Measurements from ENCODE around the gene CSMD2.

The CSMD2 gene

DNA sequence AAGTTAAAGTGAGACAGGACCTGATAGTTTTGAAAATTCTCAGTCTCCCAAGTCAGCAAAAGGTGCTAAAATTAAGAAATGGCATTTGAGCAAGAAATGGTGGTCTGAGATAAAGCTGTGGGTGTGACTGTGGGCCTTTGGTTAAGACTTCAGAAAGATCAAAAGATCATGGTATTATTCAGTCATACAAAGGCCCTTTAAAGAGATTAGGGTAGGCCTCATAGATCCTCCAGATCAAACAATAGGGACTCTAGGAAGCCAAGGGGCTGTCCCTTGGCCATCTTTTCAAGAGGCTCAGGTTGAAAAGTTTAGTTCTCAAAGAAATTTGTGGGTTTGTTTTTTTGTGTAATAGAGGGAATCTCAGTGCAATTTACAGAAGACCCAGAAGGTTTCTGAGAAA is 292.8 kb downstream of the CSMD2 start:
- Histone ChIP-seq H3K4me1 (ENCODE audit: insufficient read depth, low read length) (no peaks in the 10 kb centered on the region), H4K20me1 (ENCODE audit: insufficient read depth, low read length) (no peaks in the 10 kb centered on the region), H3K36me3 (ENCODE audit: insufficient read depth, low read length) (no peaks in the 10 kb centered on the region), H2AFZ (ENCODE audit: low read depth, low read length) (no peak overlapping the region), H3K79me2 (ENCODE audit: insufficient read depth, low read length) (no peaks in the 10 kb centered on the region), H3K27me3 (ENCODE audit: insufficient read depth, low read length, poor library complexity) (peaks cover 3% of the 10 kb centered on the region), H3K4me2 (ENCODE audit: insufficient read depth, low read length) (no peak overlapping the region), H3K9me3 (ENCODE audit: insufficient read depth, low read length, severe bottlenecking) (no peaks in the 10 kb centered on the region), H3K9ac (ENCODE audit: low read depth, low read length) (no peak overlapping the region), H3K4me3 (ENCODE audit: low read depth in 1 of 2, low read length in 2 of 2) (no peak overlapping the region), H3K27ac (ENCODE audit: low read length) (no peak overlapping the region)
- TF ChIP-seq, protein P1, sequence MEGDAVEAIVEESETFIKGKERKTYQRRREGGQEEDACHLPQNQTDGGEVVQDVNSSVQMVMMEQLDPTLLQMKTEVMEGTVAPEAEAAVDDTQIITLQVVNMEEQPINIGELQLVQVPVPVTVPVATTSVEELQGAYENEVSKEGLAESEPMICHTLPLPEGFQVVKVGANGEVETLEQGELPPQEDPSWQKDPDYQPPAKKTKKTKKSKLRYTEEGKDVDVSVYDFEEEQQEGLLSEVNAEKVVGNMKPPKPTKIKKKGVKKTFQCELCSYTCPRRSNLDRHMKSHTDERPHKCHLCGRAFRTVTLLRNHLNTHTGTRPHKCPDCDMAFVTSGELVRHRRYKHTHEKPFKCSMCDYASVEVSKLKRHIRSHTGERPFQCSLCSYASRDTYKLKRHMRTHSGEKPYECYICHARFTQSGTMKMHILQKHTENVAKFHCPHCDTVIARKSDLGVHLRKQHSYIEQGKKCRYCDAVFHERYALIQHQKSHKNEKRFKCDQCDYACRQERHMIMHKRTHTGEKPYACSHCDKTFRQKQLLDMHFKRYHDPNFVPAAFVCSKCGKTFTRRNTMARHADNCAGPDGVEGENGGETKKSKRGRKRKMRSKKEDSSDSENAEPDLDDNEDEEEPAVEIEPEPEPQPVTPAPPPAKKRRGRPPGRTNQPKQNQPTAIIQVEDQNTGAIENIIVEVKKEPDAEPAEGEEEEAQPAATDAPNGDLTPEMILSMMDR (IDR thresholded peaks at IDR 0.05; ENCODE audit: borderline replicate concordance, extremely low read depth, low read length, poor library complexity, severe bottlenecking) = no peak
- no peak for TF ChIP-seq EZH2 (IDR thresholded peaks at IDR 0.05; ENCODE audit: borderline replicate concordance, low read depth, low read length, severe bottlenecking)
- DNase-seq (no peak), ATAC-seq (ENCODE audit: insufficient read depth, low read depth) (no peak)

DNA sequence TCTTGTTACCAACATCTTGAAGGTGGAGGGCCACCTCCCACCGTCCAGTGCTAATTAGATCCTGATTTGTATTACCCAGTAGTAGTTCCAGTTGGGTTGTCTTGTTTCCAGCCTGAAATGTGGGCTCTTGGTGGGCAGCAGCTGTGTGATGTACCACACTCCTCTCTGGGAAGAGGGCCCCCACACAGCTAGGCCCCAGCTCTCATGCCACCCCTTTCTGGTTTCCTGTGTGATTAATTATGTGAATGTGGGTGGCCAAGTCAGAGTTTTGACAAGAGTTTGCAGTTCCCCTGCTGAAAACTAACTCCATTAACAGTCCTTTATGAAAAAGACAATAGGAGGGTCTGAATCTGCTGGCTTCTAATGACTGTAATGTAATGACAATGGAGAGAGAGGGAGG is 297.3 kb downstream of the CSMD2 start:
- ATAC-seq (ENCODE audit: insufficient read depth, low read depth) = no peak
- H3K36me3 ChIP-seq (ENCODE audit: insufficient read depth, low read length) = no peaks in the 10 kb centered on the region
- no peaks in the 10 kb centered on the region for H3K4me1 ChIP-seq (ENCODE audit: insufficient read depth, low read length)
- H3K79me2 ChIP-seq (ENCODE audit: insufficient read depth, low read length) = no peaks in the 10 kb centered on the region
- no peak overlapping the region for H3K9ac ChIP-seq (ENCODE audit: low read depth, low read length)
- no peak for DNase-seq
- H3K27ac ChIP-seq (ENCODE audit: low read length) = no peak overlapping the region
- H2AFZ ChIP-seq (ENCODE audit: low read depth, low read length) = no peak overlapping the region
- no peak overlapping the region for H3K4me2 ChIP-seq (ENCODE audit: insufficient read depth, low read length)
- no peaks in the 10 kb centered on the region for H3K9me3 ChIP-seq (ENCODE audit: insufficient read depth, low read length, severe bottlenecking)
- no peak overlapping the region for H3K4me3 ChIP-seq (ENCODE audit: low read depth in 1 of 2, low read length in 2 of 2)
- no peaks in the 10 kb centered on the region for H4K20me1 ChIP-seq (ENCODE audit: insufficient read depth, low read length)
- peaks cover 10% of the 10 kb centered on the region for H3K27me3 ChIP-seq (ENCODE audit: insufficient read depth, low read length, poor library complexity)
- TF ChIP-seq EZH2 (IDR thresholded peaks at IDR 0.05; ENCODE audit: borderline replicate concordance, low read depth, low read length, severe bottlenecking) = no peak
- TF ChIP-seq, protein P1 (IDR thresholded peaks at IDR 0.05; ENCODE audit: borderline replicate concordance, extremely low read depth, low read length, poor library complexity, severe bottlenecking) = no peak

DNA sequence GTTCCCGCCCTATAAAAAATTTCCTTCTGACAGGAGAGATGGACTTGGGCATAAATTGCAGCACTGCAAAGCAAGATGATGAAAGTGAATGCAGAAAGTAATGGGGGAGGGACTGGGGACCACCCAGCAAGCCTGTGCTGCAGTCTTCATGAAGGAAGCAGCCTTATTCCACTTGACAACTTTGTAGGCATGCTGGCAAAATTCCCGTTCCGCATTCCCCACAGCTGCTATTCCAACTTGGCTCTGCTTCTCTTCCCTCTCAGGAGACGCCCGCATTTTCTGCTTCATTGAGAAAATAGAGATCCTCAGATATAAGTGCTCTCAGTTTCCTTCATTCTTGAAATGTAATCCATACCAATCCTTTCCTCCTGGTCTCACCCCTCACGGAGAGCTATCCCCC is 298.7 kb downstream of the CSMD2 start:
- Histone ChIP-seq H3K4me2 (ENCODE audit: insufficient read depth, low read length) (no peak overlapping the region), H2AFZ (ENCODE audit: low read depth, low read length) (no peak overlapping the region), H3K4me1 (ENCODE audit: insufficient read depth, low read length) (no peaks in the 10 kb centered on the region), H3K4me3 (ENCODE audit: low read depth in 1 of 2, low read length in 2 of 2) (no peak overlapping the region), H3K27me3 (ENCODE audit: insufficient read depth, low read length, poor library complexity) (peaks cover 10% of the 10 kb centered on the region), H3K9ac (ENCODE audit: low read depth, low read length) (no peak overlapping the region), H4K20me1 (ENCODE audit: insufficient read depth, low read length) (no peaks in the 10 kb centered on the region), H3K36me3 (ENCODE audit: insufficient read depth, low read length) (no peaks in the 10 kb centered on the region), H3K79me2 (ENCODE audit: insufficient read depth, low read length) (no peaks in the 10 kb centered on the region), H3K27ac (ENCODE audit: low read length) (no peak overlapping the region), H3K9me3 (ENCODE audit: insufficient read depth, low read length, severe bottlenecking) (no peaks in the 10 kb centered on the region)
- ATAC-seq (ENCODE audit: insufficient read depth, low read depth) = no peak
- no peak for DNase-seq
- no peak for TF ChIP-seq EZH2 (IDR thresholded peaks at IDR 0.05; ENCODE audit: borderline replicate concordance, low read depth, low read length, severe bottlenecking)
- TF ChIP-seq, protein P1 (IDR thresholded peaks at IDR 0.05; ENCODE audit: borderline replicate concordance, extremely low read depth, low read length, poor library complexity, severe bottlenecking) = no peak
